GM23248 (cell line): ENCODE measurements around the gene OR1K1.

ENCODE experiments used
- EZH2 ChIP-seq: fragments of 200-600 bp; sonication (generic); IDR thresholded peaks from 2 replicates; pipeline ENCODE4 v1.6.1; 2018; ENCODE audit warnings: antibody characterized with exemption, mild to moderate bottlenecking; ENCODE audit not compliant: insufficient read depth, poor library complexity, severe bottlenecking
- EZH2phosphoT487 ChIP-seq: fragments of 200-600 bp; sonication (generic); IDR thresholded peaks from 2 replicates; pipeline ENCODE4 v1.6.1; 2018; ENCODE audit warnings: antibody characterized with exemption, moderate library complexity, mild to moderate bottlenecking, low read depth; ENCODE audit not compliant: insufficient read depth

GRCh38 chr9:122810306-122810946, 10.5 kb downstream of the OR1K1 start:
- TF ChIP-seq EZH2 = no peak
- TF ChIP-seq EZH2phosphoT487 = no peak
